OCI-LY1 (cell line): ENCODE measurements around the gene WDR62.

ENCODE experiments used
- H2AFZ ChIP-seq: fragments of 200-600 bp; sonication (generic), shearing (Covaris generic); 2 replicates; pipeline ENCODE4 v1.6.0; 2014; ENCODE audit warnings: antibody characterized with exemption, mild to moderate bottlenecking, low read length
- H3F3A ChIP-seq: fragments of 200-600 bp; sonication (generic), shearing (Covaris generic); 2 replicates; pipeline ENCODE4 v1.6.0; 2014; ENCODE audit warnings: mild to moderate bottlenecking, antibody characterized with exemption, low read length, moderate library complexity; ENCODE audit not compliant: insufficient read depth
- H3K27ac ChIP-seq: fragments of 200-600 bp; sonication (generic); 2 replicates; pipeline ENCODE4 v1.5.1; 2014; ENCODE audit warnings: low read length, mixed run types, mild to moderate bottlenecking, low read depth; ENCODE audit not compliant: poor library complexity, severe bottlenecking
- H3K27me3 ChIP-seq: fragments of 200-600 bp; sonication (generic); 2 replicates; pipeline ENCODE4 v1.6.0; 2014; ENCODE audit warnings: antibody characterized with exemption, mild to moderate bottlenecking, low read length, moderate library complexity; ENCODE audit not compliant: insufficient read depth
- H3K36me3 ChIP-seq: fragments of 200-600 bp; sonication (generic); 2 replicates; pipeline ENCODE4 v1.6.1; 2014; ENCODE audit warnings: mild to moderate bottlenecking, antibody characterized with exemption, low read length, moderate library complexity, mixed read lengths; ENCODE audit not compliant: insufficient read depth
- H3K4me1 ChIP-seq: fragments of 200-600 bp; sonication (generic); 2 replicates; pipeline ENCODE4 v1.5.1; 2014; ENCODE audit warnings: mild to moderate bottlenecking, low read length, moderate library complexity; ENCODE audit not compliant: insufficient read depth, severe bottlenecking
- H3K4me2 ChIP-seq: fragments of 200-600 bp; sonication (generic), shearing (Covaris generic); 2 replicates; pipeline ENCODE4 v1.6.1; 2014; ENCODE audit warnings: low read length
- H3K4me3 ChIP-seq: fragments of 200-600 bp; sonication (generic); 2 replicates; pipeline ENCODE4 v1.5.1; 2014; ENCODE audit warnings: low read length, low read depth, mild to moderate bottlenecking, mixed read lengths; ENCODE audit not compliant: poor library complexity, severe bottlenecking
- H3K79me2 ChIP-seq: fragments of 200-600 bp; shearing (Covaris generic); 2 replicates; pipeline ENCODE4 v1.6.1; 2016; ENCODE audit warnings: mixed run types, low read length, mixed read lengths; ENCODE audit not compliant: insufficient read depth
- H3K9ac ChIP-seq: fragments of 200-600 bp; sonication (generic), shearing (Covaris generic); 2 replicates; pipeline ENCODE4 v1.6.1; 2014; ENCODE audit warnings: mild to moderate bottlenecking, low read length, mixed read lengths
- H3K9me2 ChIP-seq: fragments of 200-600 bp; sonication (generic), shearing (Covaris generic); 2 replicates; pipeline ENCODE4 v1.6.1; 2014; ENCODE audit warnings: low read depth, mild to moderate bottlenecking, low read length, mixed read lengths
- H3K9me3 ChIP-seq: fragments of 200-600 bp; shearing (Covaris generic); 2 replicates; pipeline ENCODE4 v1.6.1; 2014; ENCODE audit warnings: low read length, mixed read lengths
- H4K20me1 ChIP-seq: fragments of 200-600 bp; sonication (generic), shearing (Covaris generic); 2 replicates; pipeline ENCODE4 v1.6.0; 2016; ENCODE audit warnings: mild to moderate bottlenecking, low read length; ENCODE audit not compliant: insufficient read depth
- EZH2 ChIP-seq: fragments of 200-600 bp; sonication (generic), shearing (Covaris generic); IDR thresholded peaks from 2 replicates; pipeline ENCODE4 v1.8.0; 2017; ENCODE audit warnings: borderline replicate concordance, mixed run types, mild to moderate bottlenecking, antibody characterized with exemption, low read length, moderate library complexity, mixed read lengths
- TF ChIP-seq, protein P1 (sequence below): fragments of 200-600 bp; sonication (generic), shearing (Covaris generic); IDR thresholded peaks from 2 replicates; pipeline ENCODE4 v1.5.1; 2017; ENCODE audit warnings: mild to moderate bottlenecking, antibody characterized with exemption, low read length, moderate library complexity, mixed read lengths

Gene WDR62

GRCh38 chr19:36097036-36097435 is 42.3 kb downstream of the WDR62 start:
- H3K36me3 ChIP-seq: peaks cover 85% of the 10 kb centered on the region
- H3K9me3 ChIP-seq: no peaks in the 10 kb centered on the region
- H3K4me1 ChIP-seq: no peaks in the 10 kb centered on the region
- TF ChIP-seq EZH2: no peak
- TF ChIP-seq, protein P1, sequence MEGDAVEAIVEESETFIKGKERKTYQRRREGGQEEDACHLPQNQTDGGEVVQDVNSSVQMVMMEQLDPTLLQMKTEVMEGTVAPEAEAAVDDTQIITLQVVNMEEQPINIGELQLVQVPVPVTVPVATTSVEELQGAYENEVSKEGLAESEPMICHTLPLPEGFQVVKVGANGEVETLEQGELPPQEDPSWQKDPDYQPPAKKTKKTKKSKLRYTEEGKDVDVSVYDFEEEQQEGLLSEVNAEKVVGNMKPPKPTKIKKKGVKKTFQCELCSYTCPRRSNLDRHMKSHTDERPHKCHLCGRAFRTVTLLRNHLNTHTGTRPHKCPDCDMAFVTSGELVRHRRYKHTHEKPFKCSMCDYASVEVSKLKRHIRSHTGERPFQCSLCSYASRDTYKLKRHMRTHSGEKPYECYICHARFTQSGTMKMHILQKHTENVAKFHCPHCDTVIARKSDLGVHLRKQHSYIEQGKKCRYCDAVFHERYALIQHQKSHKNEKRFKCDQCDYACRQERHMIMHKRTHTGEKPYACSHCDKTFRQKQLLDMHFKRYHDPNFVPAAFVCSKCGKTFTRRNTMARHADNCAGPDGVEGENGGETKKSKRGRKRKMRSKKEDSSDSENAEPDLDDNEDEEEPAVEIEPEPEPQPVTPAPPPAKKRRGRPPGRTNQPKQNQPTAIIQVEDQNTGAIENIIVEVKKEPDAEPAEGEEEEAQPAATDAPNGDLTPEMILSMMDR: no peak
- no peak overlapping the region for H3K27ac ChIP-seq
- H3K9ac ChIP-seq: no peak overlapping the region
- H3K27me3 ChIP-seq: no peaks in the 10 kb centered on the region
- no peaks in the 10 kb centered on the region for H3F3A ChIP-seq
- H4K20me1 ChIP-seq: no peaks in the 10 kb centered on the region
- H2AFZ ChIP-seq: no peak overlapping the region
- H3K9me2 ChIP-seq: no peaks in the 10 kb centered on the region
- no peak overlapping the region for H3K4me3 ChIP-seq
- no peaks in the 10 kb centered on the region for H3K79me2 ChIP-seq
- no peak overlapping the region for H3K4me2 ChIP-seq

DNA sequence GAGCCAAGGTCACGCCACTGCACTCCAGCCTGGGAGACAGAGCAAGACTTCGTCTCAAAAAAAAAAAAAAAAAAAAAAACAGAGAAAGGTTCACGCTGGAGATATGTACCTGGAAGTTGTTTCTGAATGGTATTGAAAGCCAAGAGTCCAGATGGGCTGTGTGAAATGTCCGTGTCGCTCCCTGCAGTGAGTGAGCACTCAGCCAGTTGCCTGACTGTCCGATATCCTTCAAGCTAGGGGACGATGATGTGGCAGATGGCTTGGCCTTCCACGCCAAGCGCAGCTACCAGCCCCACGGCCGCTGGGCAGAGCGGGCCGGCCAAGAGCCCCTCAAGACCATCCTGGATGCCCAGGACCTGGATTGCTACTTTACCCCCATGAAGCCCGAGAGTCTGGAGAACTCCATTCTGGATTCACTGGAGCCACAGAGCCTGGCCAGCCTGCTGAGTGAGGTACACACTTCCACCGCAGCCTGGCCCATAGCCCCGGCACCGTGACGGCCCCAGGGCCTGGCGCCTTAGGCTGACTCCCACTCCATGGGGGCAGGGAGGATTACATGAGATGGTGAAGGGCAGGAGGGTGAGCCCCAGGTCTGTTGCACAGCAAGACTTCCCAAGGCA is 44.6 kb downstream of the WDR62 start:
- Histone ChIP-seq H3K9me2 (no peaks in the 10 kb centered on the region), H3K4me1 (no peaks in the 10 kb centered on the region), H3K4me3 (no peak overlapping the region), H4K20me1 (no peaks in the 10 kb centered on the region), H3K27ac (no peak overlapping the region), H3K27me3 (no peaks in the 10 kb centered on the region), H3K4me2 (no peak overlapping the region), H3K9me3 (no peaks in the 10 kb centered on the region), H3K36me3 (peaks cover 85% of the 10 kb centered on the region), H3K9ac (no peak overlapping the region), H3K79me2 (no peaks in the 10 kb centered on the region), H2AFZ (no peak overlapping the region), H3F3A (no peaks in the 10 kb centered on the region)
- no peak for TF ChIP-seq EZH2
- TF ChIP-seq, protein P1: no peak

GRCh38 chr19:36100476-36100875 is 45.8 kb downstream of the WDR62 start:
- no peak overlapping the region for H3K4me3 ChIP-seq
- H3F3A ChIP-seq: no peaks in the 10 kb centered on the region
- H3K27ac ChIP-seq: no peak overlapping the region
- H3K79me2 ChIP-seq: no peaks in the 10 kb centered on the region
- H3K4me1 ChIP-seq: no peaks in the 10 kb centered on the region
- no peaks in the 10 kb centered on the region for H4K20me1 ChIP-seq
- H3K9me2 ChIP-seq: no peaks in the 10 kb centered on the region
- no peak overlapping the region for H3K4me2 ChIP-seq
- peaks cover 88% of the 10 kb centered on the region for H3K36me3 ChIP-seq
- no peak overlapping the region for H3K9ac ChIP-seq
- H2AFZ ChIP-seq: no peak overlapping the region
- no peaks in the 10 kb centered on the region for H3K9me3 ChIP-seq
- no peaks in the 10 kb centered on the region for H3K27me3 ChIP-seq
- TF ChIP-seq EZH2: no peak
- TF ChIP-seq, protein P1: no peak
